MM.1S (cell line): ENCODE data around the gene KSR2.

Experiments
- CTCF ChIP-seq: fragments of 300-600 bp; sonication (generic); IDR thresholded peaks from 2 replicates; pipeline ENCODE4 v1.5.1; 2016; ENCODE audit warnings: antibody characterized with exemption, low read length, mixed read lengths
- EZH2phosphoT487 ChIP-seq: fragments of 300-600 bp; sonication (generic); IDR thresholded peaks from 2 replicates; pipeline ENCODE4 v1.6.1; 2018; ENCODE audit warnings: antibody characterized with exemption, low read length

- no peak for TF ChIP-seq CTCF
- no peak for TF ChIP-seq EZH2phosphoT487
Measured at GRCh38 chr12:117963836-117964235, 5.0 kb downstream of the KSR2 start.
